ENCODE data around the gene SLC6A6. TPM values are rescaled to one million over a fixed set of nuclear protein-coding genes. Genes with fewer than 3 reads are reported as not detected.
A peak's percentile ranks its signal among the peaks of the same experiment; 100 is the strongest.

SLC6A6 gene
- total RNA-seq, 4 donors from 2014 or later: 34.4 to 166 (median 55.2) TPM

GRCh38 chr3:14448756-14449727 is 46.6 kb downstream of the SLC6A6 start:
- no peak for DNase-seq (ENCODE audit: low spot score in 2 of 2)
- TF ChIP-seq CTCF (IDR thresholded peaks at IDR 0.05) (no peak), POLR2A (IDR thresholded peaks at IDR 0.05) (no peak)
- 85 to 88% methylated on average over 15 of the region's 15 CpGs for WGBS, 2 donors
- intact Hi-C loops (cut with DNase I; ENCODE audit: low total_unique reads): no loop called here
- no peak overlapping the region for H3K4me3 ChIP-seq (ENCODE audit: low read depth, poor library complexity, severe bottlenecking)

- intact Hi-C loops (cut with DNase I; ENCODE audit: low total_unique reads): no loop called here
- TF ChIP-seq POLR2A (IDR thresholded peaks at IDR 0.05) (no peak), CTCF (IDR thresholded peaks at IDR 0.05) (no peak)
- no peak for DNase-seq (ENCODE audit: low spot score in 2 of 2)
- WGBS, 2 donors: 93 to 97% methylated on average over 3 of the region's 3 CpGs
- no peak overlapping the region for H3K4me3 ChIP-seq (ENCODE audit: low read depth, poor library complexity, severe bottlenecking)
These were observed 48.1 kb downstream of the SLC6A6 start for GRCh38 chr3:14450506-14450905.

GRCh38 chr3:14450922-14451606 is 48.7 kb downstream of the SLC6A6 start:
- TF ChIP-seq POLR2A (IDR thresholded peaks at IDR 0.05): no peak
- intact Hi-C loops (cut with DNase I; ENCODE audit: low total_unique reads): no loop called here
- DNase-seq (ENCODE audit: low spot score in 2 of 2): no peak
- H3K4me3 ChIP-seq (ENCODE audit: low read depth, poor library complexity, severe bottlenecking): no peak overlapping the region
- WGBS, 2 donors: 94 to 97% methylated on average over 5 of the region's 5 CpGs

GRCh38 chr3:14451844-14452739 is 49.7 kb downstream of the SLC6A6 start:
- DNase-seq (ENCODE audit: low spot score in 2 of 2): peak; percentile 91 to 96
- intact Hi-C loops (cut with DNase I; ENCODE audit: low total_unique reads): no loop called here
- no peak overlapping the region for H3K4me3 ChIP-seq (ENCODE audit: low read depth, poor library complexity, severe bottlenecking)
- TF ChIP-seq CTCF (IDR thresholded peaks at IDR 0.05) (no peak), POLR2A (IDR thresholded peaks at IDR 0.05) (no peak)
- 42 to 47% methylated on average over 15 to 17 of the region's 17 CpGs for WGBS, 2 donors

- WGBS, 2 donors: 16% methylated on average over 25 of the region's 25 CpGs
- no peak overlapping the region for H3K4me3 ChIP-seq (ENCODE audit: low read depth, poor library complexity, severe bottlenecking)
- intact Hi-C loops (cut with DNase I; ENCODE audit: low total_unique reads): no loop called here
- DNase-seq (ENCODE audit: low spot score in 2 of 2): peak; percentile 89 to 97
- TF ChIP-seq CTCF (IDR thresholded peaks at IDR 0.05) (no peak), POLR2A (IDR thresholded peaks at IDR 0.05) (no peak)
These were observed 50.6 kb downstream of the SLC6A6 start for GRCh38 chr3:14452740-14453710.

All from lower leg skin (tissue), 4 donors.